GM12878 (cell line): ENCODE data around the gene ATXN1. TPM values are rescaled to one million over a fixed set of nuclear protein-coding genes. Genes with fewer than 3 reads are reported as not detected.

Experiments used
- ATAC-seq: fragments of 200-7000 bp; cut with Tn5 transposase; 3 replicates; pipeline ENCODE4 v1.9.1; 2020; ENCODE audit warnings: mild to moderate bottlenecking, moderate library complexity
- BruUV-seq: library from RNA; stranded (reverse); fragments of 400-500 nt; replicated peaks from 2 replicates; lab custom pipeline; 2021; lab: Mats Ljungman, UMichigan
- CTCF ChIA-PET: fragments of 300-600 bp; sonication (Branson Sonifier 250); formaldehyde crosslinking; extraction: SDS; loops from one replicate; lab custom pipeline; 2021; ENCODE audit warnings: inconsistent platforms; lab: Yijun Ruan, JAX
- POLR2A ChIA-PET: fragments of 350-600 bp; formaldehyde crosslinking; extraction: SDS; loops from one replicate; lab custom pipeline; 2021; ENCODE audit warnings: inconsistent platforms; lab: Charles Lee
- RAD21 ChIA-PET: fragments of 300-600 bp; sonication (Branson Sonifier 250); formaldehyde crosslinking; loops from one replicate; lab custom pipeline; 2023; ENCODE audit warnings: antibody characterized with exemption; ENCODE audit not compliant: unreplicated experiment; lab: Charles Lee
- SMC1A ChIA-PET: fragments of 300-600 bp; sonication (Branson Sonifier 250); formaldehyde crosslinking; loops from one replicate; lab custom pipeline; 2023; ENCODE audit not compliant: unreplicated experiment, uncharacterized antibody; lab: Charles Lee
- DNase-seq: peaks from one replicate; pipeline ENCODE4 v3.0.0-alpha.2; 2011; ENCODE audit warnings: low read depth, low spot score
- FAIRE-seq: peaks from 3 replicates; lab custom pipeline; 2011; peaks lifted over from hg19 to GRCh38; lab: Jason Lieb, UNC
- H2AFZ ChIP-seq: 2 replicates; pipeline ENCODE4 v1.6.0; 2011; ENCODE audit warnings: low read depth, low read length, control low read depth; ENCODE audit not compliant: control insufficient read depth
- H3K27ac ChIP-seq: 2 replicates; pipeline ENCODE4 v1.5.1; 2011; ENCODE audit warnings: control low read depth; ENCODE audit not compliant: control insufficient read depth, insufficient read depth
- H3K27me3 ChIP-seq, 2 experiments: replicated peaks in 1 of 2; 2 replicates each; pipeline versions ENCODE4 v1.6.0 to v1.6.1; 2011; ENCODE audit warnings: low read length in 1 of 2; ENCODE audit not compliant: control insufficient read depth in 2 of 2, insufficient read depth in 2 of 2
- H3K36me3 ChIP-seq, 2 experiments: 2 replicates each; pipeline ENCODE4 v1.5.1; 2011; ENCODE audit warnings: low read length in 1 of 2; ENCODE audit not compliant: control insufficient read depth in 2 of 2, insufficient read depth in 2 of 2
- H3K4me1 ChIP-seq: 2 replicates; pipeline ENCODE4 v1.6.1; 2011; ENCODE audit warnings: mild to moderate bottlenecking, low read length, moderate library complexity, mixed read lengths; ENCODE audit not compliant: control insufficient read depth, insufficient read depth
- H3K4me2 ChIP-seq: 2 replicates; pipeline ENCODE4 v1.6.0; 2011; ENCODE audit warnings: control low read depth; ENCODE audit not compliant: control insufficient read depth, insufficient read depth
- H3K4me3 ChIP-seq: fragments of 200-600 bp; sonication (generic); 2 replicates; pipeline ENCODE4 v1.5.1; 2016
- H3K79me2 ChIP-seq: 2 replicates; pipeline ENCODE4 v1.6.0; 2011; ENCODE audit warnings: low read length; ENCODE audit not compliant: control insufficient read depth, insufficient read depth
- H3K9ac ChIP-seq: 2 replicates; pipeline ENCODE4 v1.8.0; 2011; ENCODE audit warnings: low read length, control low read depth, mixed read lengths; ENCODE audit not compliant: control insufficient read depth, insufficient read depth
- H3K9me3 ChIP-seq: replicated peaks from 3 replicates; pipeline ENCODE4 v1.5.1; 2011; ENCODE audit warnings: mild to moderate bottlenecking, low read length; ENCODE audit not compliant: control insufficient read depth, insufficient read depth
- H4K20me1 ChIP-seq: 2 replicates; pipeline ENCODE4 v1.6.0; 2011; ENCODE audit not compliant: control insufficient read depth, insufficient read depth
- BRCA1 ChIP-seq: IDR thresholded peaks from 2 replicates; pipeline ENCODE4 v1.6.1; 2011; ENCODE audit warnings: low read depth, low read length, improper control_type of control experiment
- FOS ChIP-seq: IDR thresholded peaks from 3 replicates; pipeline ENCODE4 v1.6.1; 2011; ENCODE audit warnings: borderline replicate concordance; ENCODE audit not compliant: insufficient read length; ENCODE audit errors: extremely low read depth
- HDAC2 ChIP-seq: fragments of 200-600 bp; sonication (generic); IDR thresholded peaks from 2 replicates; pipeline ENCODE4 v1.6.1; 2017
- KAT2A ChIP-seq: conservative IDR thresholded peaks from 2 replicates; pipeline ENCODE4 v1.6.1; 2011; ENCODE audit warnings: low read depth, low read length; ENCODE audit not compliant: control insufficient read depth
- NR2C2 ChIP-seq: IDR thresholded peaks from 2 replicates; pipeline ENCODE4 v1.6.1; 2011; ENCODE audit warnings: borderline replicate concordance, low read depth; ENCODE audit not compliant: control insufficient read depth, insufficient read length
- POLR2A ChIP-seq: IDR thresholded peaks from 2 replicates; pipeline ENCODE4 v1.6.1; 2011; ENCODE audit warnings: low read depth, mild to moderate bottlenecking, low read length
- POLR2AphosphoS2 ChIP-seq: IDR thresholded peaks from 2 replicates; pipeline ENCODE4 v1.6.1; 2011; ENCODE audit warnings: low read depth, mild to moderate bottlenecking, low read length, improper control_type of control experiment, moderate library complexity
- POLR2AphosphoS5 ChIP-seq: IDR thresholded peaks from 2 replicates; pipeline ENCODE4 v1.6.1; 2011; ENCODE audit warnings: mild to moderate bottlenecking, low read length, inconsistent platforms
- TCF12 ChIP-seq: IDR thresholded peaks from 2 replicates; pipeline ENCODE4 v1.6.1; 2011; ENCODE audit warnings: low read depth, mild to moderate bottlenecking, low read length
- WGBS: methylation state at CpG from one replicate; pipeline ENCODE4 v1.1.6; 2016; ENCODE audit warnings: low lambda C conversion rate; ENCODE audit not compliant: insufficient replicate concordance, insufficient coverage; ENCODE audit errors: missing lambda C conversion rate; 5-methylcytosine and 5-hydroxymethylcytosine counted together
- in situ Hi-C: fragments of 300-500 bp; cut with MboI; formaldehyde crosslinking; loops from 9 replicates; pipeline ENCODE4 v1.14.3; 2018; ENCODE audit warnings: mixed read lengths
- intact Hi-C: fragments of 100-400 bp; cut with micrococcal nuclease; formaldehyde crosslinking; loops from one replicate; pipeline ENCODE4 v1.14.2; 2022; ENCODE audit not compliant: unreplicated experiment
- polyA plus RNA-seq, 11 experiments: library from polyadenylated mRNA; depleted of rRNA in 4 of 11; unstranded in 6 of 11; stranded (reverse) in 5 of 11; fragments of >200 nt; fragmentation: Nextera tagmentation in 4 of 11; fragmentation: Illumina TruSeq in 1 of 11; extraction: Ambion mirVana in 4 of 11; extraction: Trizol in 1 of 11; gene quantifications; 1 replicate in 1 of 11; 2 replicates in 10 of 11; pipeline versions ENCODE4 v1.2.1 to v1.2.3, GENCODE V29; 2011 to 2016; ENCODE audit warnings: inconsistent platforms in 2 of 11, missing spikeins in 2 of 11, low read depth in 1 of 11
- total RNA-seq, 4 experiments: library from RNA; depleted of rRNA in 3 of 4; stranded (reverse); fragments of >200 nt in 3 of 4; fragmentation: Illumina TruSeq in 1 of 4; extraction: Trizol in 1 of 4; gene quantifications; 2 replicates each; pipeline versions ENCODE4 v1.2.1 to v1.2.3, GENCODE V29; 2013 to 2021
- TF ChIP-seq, protein P1 (sequence below): IDR thresholded peaks from 2 replicates; pipeline ENCODE4 v1.6.1; 2012; ENCODE audit warnings: low read depth, low read length, improper control_type of control experiment
- TF ChIP-seq, protein P2 (sequence below): IDR thresholded peaks from 2 replicates; pipeline ENCODE4 v1.6.1; 2011; ENCODE audit warnings: low read depth, low read length, improper control_type of control experiment, borderline replicate concordance
- TF ChIP-seq, protein P3 (sequence below): IDR thresholded peaks from 2 replicates; pipeline ENCODE4 v1.6.1; 2011; ENCODE audit warnings: low read depth, mild to moderate bottlenecking, low read length, moderate library complexity, borderline replicate concordance; ENCODE audit errors: extremely low read depth
- TF ChIP-seq, protein P4 (sequence below): fragments of 450-650 bp; IDR thresholded peaks from 2 replicates; pipeline ENCODE4 v1.6.1; 2017; ENCODE audit warnings: antibody characterized with exemption, mild to moderate bottlenecking, moderate library complexity
- TF ChIP-seq, protein P5 (sequence below): fragments of 450-650 bp; formaldehyde crosslinking; IDR thresholded peaks from 2 replicates; pipeline ENCODE4 v1.5.0; 2022; ENCODE audit warnings: mild to moderate bottlenecking, missing genetic modification characterization

The ATXN1 gene
- total and polyA plus RNA-seq, 10 of the 15 experiments (the other 5 are each of a cell fraction or from before 2014, with no cell fraction given) = 12.2 to 51.2 (median 20.5) TPM

DNA sequence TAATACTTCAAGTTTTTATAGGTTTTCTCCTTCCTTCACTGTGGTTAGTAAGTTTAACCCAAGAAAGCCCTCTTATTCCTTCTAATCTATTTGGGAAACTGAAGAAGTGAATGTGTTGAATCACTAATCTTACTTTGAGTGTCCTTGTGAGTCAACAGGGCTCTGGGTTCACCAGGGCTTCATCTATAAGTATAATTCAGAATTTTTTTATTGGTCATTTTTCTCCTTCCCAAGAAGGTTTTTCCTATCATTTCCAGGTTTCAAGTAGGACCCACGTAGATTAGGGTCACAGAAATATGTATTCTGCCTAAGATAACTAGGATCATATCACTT lies 191.1 kb downstream of the ATXN1 start (continued):
- TF ChIP-seq, protein P1, sequence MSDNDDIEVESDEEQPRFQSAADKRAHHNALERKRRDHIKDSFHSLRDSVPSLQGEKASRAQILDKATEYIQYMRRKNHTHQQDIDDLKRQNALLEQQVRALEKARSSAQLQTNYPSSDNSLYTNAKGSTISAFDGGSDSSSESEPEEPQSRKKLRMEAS = no peak
- TF ChIP-seq, protein P2, sequence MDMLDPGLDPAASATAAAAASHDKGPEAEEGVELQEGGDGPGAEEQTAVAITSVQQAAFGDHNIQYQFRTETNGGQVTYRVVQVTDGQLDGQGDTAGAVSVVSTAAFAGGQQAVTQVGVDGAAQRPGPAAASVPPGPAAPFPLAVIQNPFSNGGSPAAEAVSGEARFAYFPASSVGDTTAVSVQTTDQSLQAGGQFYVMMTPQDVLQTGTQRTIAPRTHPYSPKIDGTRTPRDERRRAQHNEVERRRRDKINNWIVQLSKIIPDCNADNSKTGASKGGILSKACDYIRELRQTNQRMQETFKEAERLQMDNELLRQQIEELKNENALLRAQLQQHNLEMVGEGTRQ = no peak
- no peak for TF ChIP-seq TCF12

DNA sequence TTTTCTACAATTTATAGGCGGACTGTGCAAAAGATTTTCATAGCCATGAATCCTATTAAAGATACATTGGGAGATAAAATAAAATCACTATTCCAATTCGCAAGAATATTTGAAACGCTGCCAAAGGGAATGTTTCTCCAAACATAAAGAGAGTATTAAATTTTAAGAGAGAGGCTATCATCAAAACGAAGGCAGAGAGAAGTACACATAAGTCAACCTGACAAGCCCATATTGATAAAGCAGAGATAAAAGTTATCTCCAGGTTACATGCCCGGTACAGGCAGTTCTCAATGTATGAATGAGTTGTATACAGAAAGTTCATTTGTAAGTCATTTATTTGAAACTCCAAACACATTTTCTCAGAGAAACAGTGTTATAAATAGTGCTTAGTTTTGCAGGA lies 193.1 kb downstream of the ATXN1 start:
- DNase-seq (no peak), ATAC-seq (no peak), FAIRE-seq (no peak)
- Histone ChIP-seq H2AFZ (no peak overlapping the region), H3K4me2 (no peak overlapping the region), H4K20me1 (no peaks in the 10 kb centered on the region), H3K36me3 (no peaks in the 10 kb centered on the region), H3K4me3 (no peak overlapping the region), H3K9me3 (no peaks in the 10 kb centered on the region), H3K9ac (no peak overlapping the region), H3K27ac (no peak overlapping the region), H3K27me3 (no peaks in the 10 kb centered on the region), H3K79me2 (no peaks in the 10 kb centered on the region), H3K4me1 (no peaks in the 10 kb centered on the region)
- ChIA-PET RAD21 (no interaction called here), CTCF (no interaction called here), SMC1A (interaction anchor here (0.8 to 2.1 kb wide), 2 partner anchors 23 to 34 kb away, joined by 3 to 10 read pairs; no protein-coding TSS in a partner anchor), POLR2A (no interaction called here)
- in situ Hi-C loops (no loop called here), intact Hi-C loops (no loop called here)
- no TSS peak for BruUV-seq
- WGBS = 47% methylated on average over 5 of the region's 5 CpGs
- TF ChIP-seq, protein P3, sequence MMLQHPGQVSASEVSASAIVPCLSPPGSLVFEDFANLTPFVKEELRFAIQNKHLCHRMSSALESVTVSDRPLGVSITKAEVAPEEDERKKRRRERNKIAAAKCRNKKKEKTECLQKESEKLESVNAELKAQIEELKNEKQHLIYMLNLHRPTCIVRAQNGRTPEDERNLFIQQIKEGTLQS = no peak
- TF ChIP-seq POLR2AphosphoS2 (no peak), FOS (no peak), KAT2A (no peak), HDAC2 (no peak), NR2C2 (no peak), POLR2A (no peak), POLR2AphosphoS5 (no peak), BRCA1 (no peak)
- TF ChIP-seq, protein P4, sequence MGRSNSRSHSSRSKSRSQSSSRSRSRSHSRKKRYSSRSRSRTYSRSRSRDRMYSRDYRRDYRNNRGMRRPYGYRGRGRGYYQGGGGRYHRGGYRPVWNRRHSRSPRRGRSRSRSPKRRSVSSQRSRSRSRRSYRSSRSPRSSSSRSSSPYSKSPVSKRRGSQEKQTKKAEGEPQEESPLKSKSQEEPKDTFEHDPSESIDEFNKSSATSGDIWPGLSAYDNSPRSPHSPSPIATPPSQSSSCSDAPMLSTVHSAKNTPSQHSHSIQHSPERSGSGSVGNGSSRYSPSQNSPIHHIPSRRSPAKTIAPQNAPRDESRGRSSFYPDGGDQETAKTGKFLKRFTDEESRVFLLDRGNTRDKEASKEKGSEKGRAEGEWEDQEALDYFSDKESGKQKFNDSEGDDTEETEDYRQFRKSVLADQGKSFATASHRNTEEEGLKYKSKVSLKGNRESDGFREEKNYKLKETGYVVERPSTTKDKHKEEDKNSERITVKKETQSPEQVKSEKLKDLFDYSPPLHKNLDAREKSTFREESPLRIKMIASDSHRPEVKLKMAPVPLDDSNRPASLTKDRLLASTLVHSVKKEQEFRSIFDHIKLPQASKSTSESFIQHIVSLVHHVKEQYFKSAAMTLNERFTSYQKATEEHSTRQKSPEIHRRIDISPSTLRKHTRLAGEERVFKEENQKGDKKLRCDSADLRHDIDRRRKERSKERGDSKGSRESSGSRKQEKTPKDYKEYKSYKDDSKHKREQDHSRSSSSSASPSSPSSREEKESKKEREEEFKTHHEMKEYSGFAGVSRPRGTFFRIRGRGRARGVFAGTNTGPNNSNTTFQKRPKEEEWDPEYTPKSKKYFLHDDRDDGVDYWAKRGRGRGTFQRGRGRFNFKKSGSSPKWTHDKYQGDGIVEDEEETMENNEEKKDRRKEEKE = no peak
- TF ChIP-seq, protein P5, sequence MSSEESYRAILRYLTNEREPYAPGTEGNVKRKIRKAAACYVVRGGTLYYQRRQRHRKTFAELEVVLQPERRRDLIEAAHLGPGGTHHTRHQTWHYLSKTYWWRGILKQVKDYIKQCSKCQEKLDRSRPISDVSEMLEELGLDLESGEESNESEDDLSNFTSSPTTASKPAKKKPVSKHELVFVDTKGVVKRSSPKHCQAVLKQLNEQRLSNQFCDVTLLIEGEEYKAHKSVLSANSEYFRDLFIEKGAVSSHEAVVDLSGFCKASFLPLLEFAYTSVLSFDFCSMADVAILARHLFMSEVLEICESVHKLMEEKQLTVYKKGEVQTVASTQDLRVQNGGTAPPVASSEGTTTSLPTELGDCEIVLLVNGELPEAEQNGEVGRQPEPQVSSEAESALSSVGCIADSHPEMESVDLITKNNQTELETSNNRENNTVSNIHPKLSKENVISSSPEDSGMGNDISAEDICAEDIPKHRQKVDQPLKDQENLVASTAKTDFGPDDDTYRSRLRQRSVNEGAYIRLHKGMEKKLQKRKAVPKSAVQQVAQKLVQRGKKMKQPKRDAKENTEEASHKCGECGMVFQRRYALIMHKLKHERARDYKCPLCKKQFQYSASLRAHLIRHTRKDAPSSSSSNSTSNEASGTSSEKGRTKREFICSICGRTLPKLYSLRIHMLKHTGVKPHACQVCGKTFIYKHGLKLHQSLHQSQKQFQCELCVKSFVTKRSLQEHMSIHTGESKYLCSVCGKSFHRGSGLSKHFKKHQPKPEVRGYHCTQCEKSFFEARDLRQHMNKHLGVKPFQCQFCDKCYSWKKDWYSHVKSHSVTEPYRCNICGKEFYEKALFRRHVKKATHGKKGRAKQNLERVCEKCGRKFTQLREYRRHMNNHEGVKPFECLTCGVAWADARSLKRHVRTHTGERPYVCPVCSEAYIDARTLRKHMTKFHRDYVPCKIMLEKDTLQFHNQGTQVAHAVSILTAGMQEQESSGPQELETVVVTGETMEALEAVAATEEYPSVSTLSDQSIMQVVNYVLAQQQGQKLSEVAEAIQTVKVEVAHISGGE = no peak
- TF ChIP-seq, protein P2 = no peak
